ENCODE results near the gene MTERF4. TPM values are rescaled to one million over a fixed set of nuclear protein-coding genes. Genes with fewer than 3 reads are reported as not detected.

The MTERF4 gene
- total RNA-seq, 6 experiments from 2014 or later: 12.1 to 26.3 (median 17.0) TPM

DNA sequence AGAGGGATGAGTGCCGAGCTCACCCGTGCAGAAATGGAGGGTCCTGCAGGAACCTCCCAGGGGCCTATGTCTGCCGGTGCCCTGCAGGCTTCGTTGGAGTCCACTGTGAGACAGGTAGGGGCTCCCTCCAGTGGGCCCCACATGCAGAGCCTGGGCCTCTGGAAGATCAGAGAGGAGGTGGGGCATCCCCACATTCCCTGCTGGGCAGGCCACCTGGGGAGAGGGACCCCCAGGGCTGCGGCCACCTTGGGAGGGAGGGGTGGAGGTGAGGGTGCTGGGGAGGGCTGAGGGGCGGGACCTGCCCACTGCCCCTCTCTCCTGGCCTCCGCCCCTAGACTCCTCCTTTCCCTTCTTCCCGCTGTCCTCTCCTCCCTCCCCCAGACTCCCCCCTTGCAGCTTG is 38.5 kb downstream of the MTERF4 start:
- TF ChIP-seq, protein P1, sequence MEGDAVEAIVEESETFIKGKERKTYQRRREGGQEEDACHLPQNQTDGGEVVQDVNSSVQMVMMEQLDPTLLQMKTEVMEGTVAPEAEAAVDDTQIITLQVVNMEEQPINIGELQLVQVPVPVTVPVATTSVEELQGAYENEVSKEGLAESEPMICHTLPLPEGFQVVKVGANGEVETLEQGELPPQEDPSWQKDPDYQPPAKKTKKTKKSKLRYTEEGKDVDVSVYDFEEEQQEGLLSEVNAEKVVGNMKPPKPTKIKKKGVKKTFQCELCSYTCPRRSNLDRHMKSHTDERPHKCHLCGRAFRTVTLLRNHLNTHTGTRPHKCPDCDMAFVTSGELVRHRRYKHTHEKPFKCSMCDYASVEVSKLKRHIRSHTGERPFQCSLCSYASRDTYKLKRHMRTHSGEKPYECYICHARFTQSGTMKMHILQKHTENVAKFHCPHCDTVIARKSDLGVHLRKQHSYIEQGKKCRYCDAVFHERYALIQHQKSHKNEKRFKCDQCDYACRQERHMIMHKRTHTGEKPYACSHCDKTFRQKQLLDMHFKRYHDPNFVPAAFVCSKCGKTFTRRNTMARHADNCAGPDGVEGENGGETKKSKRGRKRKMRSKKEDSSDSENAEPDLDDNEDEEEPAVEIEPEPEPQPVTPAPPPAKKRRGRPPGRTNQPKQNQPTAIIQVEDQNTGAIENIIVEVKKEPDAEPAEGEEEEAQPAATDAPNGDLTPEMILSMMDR (IDR thresholded peaks at IDR 0.05): no peak
- no peak for TF ChIP-seq POLR2A (IDR thresholded peaks at IDR 0.05)
- H3K4me3 ChIP-seq: no peak overlapping the region
- ATAC-seq (peak in 3 of 4 donors; percentile 11 to 20 (median 12)), DNase-seq (no peak)
- no peaks in the 10 kb centered on the region for H3K4me1 ChIP-seq
- intact Hi-C loops (cut with DNase I): no loop called here
- H3K9me3 ChIP-seq: no peaks in the 10 kb centered on the region
- H3K27ac ChIP-seq: no peak overlapping the region
- H3K36me3 ChIP-seq: peaks cover 0 to 15% (median 0%) of the 10 kb centered on the region in 4 donors
- 80% methylated on average over 2 of the region's 8 CpGs for WGBS (ENCODE audit: insufficient coverage, low coverage, low lambda C conversion rate, missing lambda C conversion rate)
- no peaks in the 10 kb centered on the region for H3K27me3 ChIP-seq

DNA sequence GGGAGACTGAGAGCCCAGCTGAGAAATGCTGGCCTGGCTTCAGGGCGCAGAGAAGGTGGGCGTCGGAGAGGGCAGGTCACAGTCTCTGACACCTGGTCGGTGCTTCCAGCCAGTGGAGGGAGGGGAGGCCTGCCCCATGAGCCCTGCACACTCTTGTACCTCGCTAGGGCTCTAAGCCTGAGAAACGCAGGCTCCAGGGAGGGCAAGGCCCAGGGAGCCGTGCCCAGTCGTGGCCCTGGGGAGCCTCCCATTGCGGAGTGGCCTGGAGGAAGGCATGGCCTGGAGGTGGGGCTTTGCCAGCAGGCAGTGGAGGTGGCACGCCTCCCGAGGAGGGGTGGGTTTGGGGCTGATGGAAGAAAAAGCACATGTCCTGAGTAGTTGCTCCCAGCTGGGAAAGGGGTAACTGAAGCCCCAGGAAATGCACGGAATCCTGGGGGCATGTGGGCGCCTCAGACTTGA is 39.0 kb downstream of the MTERF4 start:
- Histone ChIP-seq H3K4me3 (no peak overlapping the region), H3K9me3 (no peaks in the 10 kb centered on the region), H3K36me3 (peaks cover 0 to 15% (median 0%) of the 10 kb centered on the region in 4 donors), H3K4me1 (no peaks in the 10 kb centered on the region), H3K27me3 (no peaks in the 10 kb centered on the region), H3K27ac (no peak overlapping the region)
- TF ChIP-seq, protein P1 (IDR thresholded peaks at IDR 0.05): no peak
- TF ChIP-seq POLR2A (IDR thresholded peaks at IDR 0.05): no peak
- no peak for ATAC-seq
- WGBS (ENCODE audit: insufficient coverage, low coverage, low lambda C conversion rate, missing lambda C conversion rate): 32% methylated on average over 3 of the region's 13 CpGs
- DNase-seq: peak in 1 of 3 donors; percentile 47
- intact Hi-C loops (cut with DNase I): no loop called here

DNA sequence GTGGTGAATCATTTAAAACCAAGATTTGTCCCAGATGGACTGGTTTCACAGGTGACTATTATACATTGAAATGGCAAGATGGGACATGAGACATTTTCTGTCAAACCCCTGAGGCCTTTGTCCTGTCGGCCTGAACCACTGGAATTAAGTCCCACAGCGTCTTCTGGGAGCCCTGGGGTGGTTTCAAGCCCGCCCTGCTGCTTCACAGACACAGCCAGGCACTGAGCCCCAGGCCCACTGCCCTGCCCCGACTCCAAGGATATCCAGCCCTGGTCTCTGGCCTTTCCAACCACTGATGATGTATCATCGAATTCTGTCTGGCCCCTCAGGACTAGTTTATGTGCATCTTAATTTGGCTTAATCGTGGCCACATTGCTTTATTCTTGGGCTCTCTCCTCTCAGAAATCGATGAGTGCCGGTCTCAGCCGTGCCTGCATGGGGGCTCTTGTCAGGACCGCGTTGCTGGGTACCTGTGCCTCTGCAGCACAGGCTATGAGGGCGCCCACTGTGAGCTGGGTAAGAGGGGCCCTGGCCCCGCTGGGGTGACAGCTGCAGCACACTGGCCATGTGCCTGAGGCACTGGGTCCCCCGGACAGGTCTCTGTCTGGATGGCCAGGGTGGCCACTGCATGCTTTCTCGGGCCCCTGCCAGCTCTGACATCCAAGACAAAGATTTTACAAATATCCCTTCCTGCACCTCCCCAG is 39.5 kb downstream of the MTERF4 start:
- TF ChIP-seq POLR2A (IDR thresholded peaks at IDR 0.05): no peak
- TF ChIP-seq, protein P1 (IDR thresholded peaks at IDR 0.05): no peak

DNA sequence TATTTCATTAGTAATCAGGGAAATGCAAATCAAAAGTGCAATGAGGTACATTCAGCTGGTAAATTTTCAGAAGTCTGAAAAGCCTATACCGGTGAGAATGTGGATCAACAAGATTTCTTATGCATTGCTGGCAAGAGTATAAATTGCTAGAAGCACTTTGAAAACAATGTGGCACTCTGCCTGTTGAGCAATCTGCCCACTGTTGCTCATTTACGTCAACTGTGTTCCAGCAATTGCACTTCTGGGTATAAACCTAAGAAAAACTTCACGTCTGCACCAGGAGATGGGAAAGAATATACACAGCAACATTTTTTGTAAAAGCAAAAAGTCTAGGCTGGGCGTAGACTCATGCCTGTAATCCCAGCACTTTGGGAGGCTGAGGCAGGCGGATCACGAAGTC is 40.8 kb downstream of the MTERF4 start:
- no peak for DNase-seq
- ATAC-seq: no peak
- no peak overlapping the region for H3K4me3 ChIP-seq
- 67% methylated on average over 6 of the region's 6 CpGs for WGBS (ENCODE audit: insufficient coverage, low coverage, low lambda C conversion rate, missing lambda C conversion rate)
- no peaks in the 10 kb centered on the region for H3K27me3 ChIP-seq
- intact Hi-C loops (cut with DNase I): no loop called here
- H3K36me3 ChIP-seq: peaks cover 0 to 9% (median 0%) of the 10 kb centered on the region in 4 donors
- H3K4me1 ChIP-seq: no peaks in the 10 kb centered on the region
- H3K27ac ChIP-seq: no peak overlapping the region
- TF ChIP-seq, protein P1 (IDR thresholded peaks at IDR 0.05): no peak
- TF ChIP-seq POLR2A (IDR thresholded peaks at IDR 0.05): no peak
- no peaks in the 10 kb centered on the region for H3K9me3 ChIP-seq

More for the DNA sequence above, 39.5 kb downstream of the MTERF4 start:
- no peak overlapping the region for H3K4me3 ChIP-seq
- WGBS (ENCODE audit: insufficient coverage, low coverage, low lambda C conversion rate, missing lambda C conversion rate): 92% methylated on average over 2 of the region's 15 CpGs
- no peak for ATAC-seq
- no peak for DNase-seq
- H3K27ac ChIP-seq: no peak overlapping the region
- no peaks in the 10 kb centered on the region for H3K27me3 ChIP-seq
- H3K36me3 ChIP-seq: peaks cover 0 to 9% (median 0%) of the 10 kb centered on the region in 4 donors
- intact Hi-C loops (cut with DNase I): no loop called here
- H3K4me1 ChIP-seq: no peaks in the 10 kb centered on the region
- H3K9me3 ChIP-seq: no peaks in the 10 kb centered on the region
